ENCODE data around the gene ULK1. TPM values are rescaled to one million over a fixed set of nuclear protein-coding genes. Genes with fewer than 3 reads are reported as not detected.

Gene ULK1
- total and polyA plus RNA-seq, 2 of the 13 experiments (the other 11 are each of a cell fraction or from before 2014, with no cell fraction given): 2.8 to 10.1 TPM

DNA sequence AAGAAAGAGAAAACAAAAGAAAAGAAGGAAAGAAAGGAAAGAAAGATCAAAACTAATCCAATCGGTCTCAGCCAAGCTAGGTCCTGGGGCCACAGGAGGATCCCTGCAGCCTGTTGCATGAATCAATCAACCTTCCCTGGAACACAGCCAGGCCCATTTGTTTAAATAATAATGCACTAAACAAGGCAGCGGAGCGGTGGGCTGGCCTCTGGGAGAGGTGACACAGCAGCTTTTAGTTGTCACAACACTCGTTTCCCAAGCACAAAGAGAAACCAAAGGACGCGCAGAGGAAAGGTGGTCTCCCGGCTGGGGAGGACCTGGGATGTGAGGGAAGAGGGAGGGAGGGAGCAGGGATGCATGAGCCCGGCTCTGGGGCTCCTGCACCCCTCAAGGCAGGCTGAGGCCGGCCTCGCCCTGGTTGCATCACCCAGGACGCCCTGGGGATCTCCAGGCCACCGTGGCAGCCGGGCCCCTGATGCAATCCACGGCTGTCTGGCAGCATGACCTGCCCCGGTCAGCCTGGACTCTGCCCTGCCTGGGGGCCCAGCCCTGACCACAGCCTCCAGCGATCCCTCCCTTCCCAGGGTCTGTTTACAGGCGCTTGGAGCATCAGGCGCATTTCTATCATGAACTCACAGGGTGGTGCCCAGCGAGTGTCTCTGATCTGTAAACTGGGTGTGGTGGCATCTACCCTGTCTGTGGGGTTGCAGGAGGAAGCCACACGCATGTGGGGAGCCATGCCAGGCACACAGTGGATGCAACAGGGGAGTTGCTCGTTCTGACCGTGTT lies 33.8 kb upstream of the ULK1 start (continued):
- TF ChIP-seq, protein P1, sequence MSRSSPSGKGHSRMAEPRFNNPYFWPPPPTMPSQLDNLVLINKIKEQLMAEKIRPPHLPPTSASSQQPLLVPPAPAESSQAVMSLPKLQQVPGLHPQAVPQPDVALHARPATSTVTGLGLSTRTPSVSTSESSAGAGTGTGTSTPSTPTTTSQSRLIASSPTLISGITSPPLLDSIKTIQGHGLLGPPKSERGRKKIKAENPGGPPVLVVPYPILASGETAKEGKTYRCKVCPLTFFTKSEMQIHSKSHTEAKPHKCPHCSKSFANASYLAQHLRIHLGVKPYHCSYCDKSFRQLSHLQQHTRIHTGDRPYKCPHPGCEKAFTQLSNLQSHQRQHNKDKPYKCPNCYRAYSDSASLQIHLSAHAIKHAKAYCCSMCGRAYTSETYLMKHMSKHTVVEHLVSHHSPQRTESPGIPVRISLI (CRISPR knock-in tag; IDR thresholded peaks at IDR 0.05; ENCODE audit: borderline replicate concordance): peak; percentile 84; the same call in 1 of the 2 replicates
- TF ChIP-seq KDM3A (CRISPR knock-in tag; IDR thresholded peaks at IDR 0.05; ENCODE audit: low read depth) (peak; percentile 99), ZMYM3 (CRISPR knock-in tag; IDR thresholded peaks at IDR 0.05) (peak; percentile 98), ZFP1 (CRISPR knock-in tag; IDR thresholded peaks at IDR 0.05) (peak; percentile 97), ZNF124 (CRISPR knock-in tag; IDR thresholded peaks at IDR 0.05) (peak; percentile 86; the same call in 1 of the 2 replicates), CEBPB (IDR thresholded peaks at IDR 0.05; ENCODE audit: borderline replicate concordance, low read depth, low read length) (peak; percentile 100), KDM4B (CRISPR knock-in tag; IDR thresholded peaks at IDR 0.05) (peak; percentile 99), MEIS1 (CRISPR knock-in tag; IDR thresholded peaks at IDR 0.05; ENCODE audit: borderline replicate concordance) (peak; percentile 95), CHD4 (IDR thresholded peaks at IDR 0.05; ENCODE audit: borderline replicate concordance, low read length) (no peak), ADNP (CRISPR knock-in tag; IDR thresholded peaks at IDR 0.05) (no peak; the same call in 1 of the 2 replicates), ZNF224 (CRISPR knock-in tag; IDR thresholded peaks at IDR 0.05) (no peak), DR1 (CRISPR knock-in tag; IDR thresholded peaks at IDR 0.05) (no peak), FOXK2 (IDR thresholded peaks at IDR 0.05) (peak; percentile 4; the same call in 1 of the 2 replicates)
- TF ChIP-seq, protein P2, sequence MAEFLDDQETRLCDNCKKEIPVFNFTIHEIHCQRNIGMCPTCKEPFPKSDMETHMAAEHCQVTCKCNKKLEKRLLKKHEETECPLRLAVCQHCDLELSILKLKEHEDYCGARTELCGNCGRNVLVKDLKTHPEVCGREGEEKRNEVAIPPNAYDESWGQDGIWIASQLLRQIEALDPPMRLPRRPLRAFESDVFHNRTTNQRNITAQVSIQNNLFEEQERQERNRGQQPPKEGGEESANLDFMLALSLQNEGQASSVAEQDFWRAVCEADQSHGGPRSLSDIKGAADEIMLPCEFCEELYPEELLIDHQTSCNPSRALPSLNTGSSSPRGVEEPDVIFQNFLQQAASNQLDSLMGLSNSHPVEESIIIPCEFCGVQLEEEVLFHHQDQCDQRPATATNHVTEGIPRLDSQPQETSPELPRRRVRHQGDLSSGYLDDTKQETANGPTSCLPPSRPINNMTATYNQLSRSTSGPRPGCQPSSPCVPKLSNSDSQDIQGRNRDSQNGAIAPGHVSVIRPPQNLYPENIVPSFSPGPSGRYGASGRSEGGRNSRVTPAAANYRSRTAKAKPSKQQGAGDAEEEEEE (CRISPR knock-in tag; IDR thresholded peaks at IDR 0.05; ENCODE audit: borderline replicate concordance): no peak
- TF ChIP-seq, protein P3, sequence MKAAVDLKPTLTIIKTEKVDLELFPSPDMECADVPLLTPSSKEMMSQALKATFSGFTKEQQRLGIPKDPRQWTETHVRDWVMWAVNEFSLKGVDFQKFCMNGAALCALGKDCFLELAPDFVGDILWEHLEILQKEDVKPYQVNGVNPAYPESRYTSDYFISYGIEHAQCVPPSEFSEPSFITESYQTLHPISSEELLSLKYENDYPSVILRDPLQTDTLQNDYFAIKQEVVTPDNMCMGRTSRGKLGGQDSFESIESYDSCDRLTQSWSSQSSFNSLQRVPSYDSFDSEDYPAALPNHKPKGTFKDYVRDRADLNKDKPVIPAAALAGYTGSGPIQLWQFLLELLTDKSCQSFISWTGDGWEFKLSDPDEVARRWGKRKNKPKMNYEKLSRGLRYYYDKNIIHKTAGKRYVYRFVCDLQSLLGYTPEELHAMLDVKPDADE (CRISPR knock-in tag; IDR thresholded peaks at IDR 0.05): no peak
- TF ChIP-seq, protein P4, sequence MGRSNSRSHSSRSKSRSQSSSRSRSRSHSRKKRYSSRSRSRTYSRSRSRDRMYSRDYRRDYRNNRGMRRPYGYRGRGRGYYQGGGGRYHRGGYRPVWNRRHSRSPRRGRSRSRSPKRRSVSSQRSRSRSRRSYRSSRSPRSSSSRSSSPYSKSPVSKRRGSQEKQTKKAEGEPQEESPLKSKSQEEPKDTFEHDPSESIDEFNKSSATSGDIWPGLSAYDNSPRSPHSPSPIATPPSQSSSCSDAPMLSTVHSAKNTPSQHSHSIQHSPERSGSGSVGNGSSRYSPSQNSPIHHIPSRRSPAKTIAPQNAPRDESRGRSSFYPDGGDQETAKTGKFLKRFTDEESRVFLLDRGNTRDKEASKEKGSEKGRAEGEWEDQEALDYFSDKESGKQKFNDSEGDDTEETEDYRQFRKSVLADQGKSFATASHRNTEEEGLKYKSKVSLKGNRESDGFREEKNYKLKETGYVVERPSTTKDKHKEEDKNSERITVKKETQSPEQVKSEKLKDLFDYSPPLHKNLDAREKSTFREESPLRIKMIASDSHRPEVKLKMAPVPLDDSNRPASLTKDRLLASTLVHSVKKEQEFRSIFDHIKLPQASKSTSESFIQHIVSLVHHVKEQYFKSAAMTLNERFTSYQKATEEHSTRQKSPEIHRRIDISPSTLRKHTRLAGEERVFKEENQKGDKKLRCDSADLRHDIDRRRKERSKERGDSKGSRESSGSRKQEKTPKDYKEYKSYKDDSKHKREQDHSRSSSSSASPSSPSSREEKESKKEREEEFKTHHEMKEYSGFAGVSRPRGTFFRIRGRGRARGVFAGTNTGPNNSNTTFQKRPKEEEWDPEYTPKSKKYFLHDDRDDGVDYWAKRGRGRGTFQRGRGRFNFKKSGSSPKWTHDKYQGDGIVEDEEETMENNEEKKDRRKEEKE (IDR thresholded peaks at IDR 0.05): no peak
- TF ChIP-seq, protein P5, sequence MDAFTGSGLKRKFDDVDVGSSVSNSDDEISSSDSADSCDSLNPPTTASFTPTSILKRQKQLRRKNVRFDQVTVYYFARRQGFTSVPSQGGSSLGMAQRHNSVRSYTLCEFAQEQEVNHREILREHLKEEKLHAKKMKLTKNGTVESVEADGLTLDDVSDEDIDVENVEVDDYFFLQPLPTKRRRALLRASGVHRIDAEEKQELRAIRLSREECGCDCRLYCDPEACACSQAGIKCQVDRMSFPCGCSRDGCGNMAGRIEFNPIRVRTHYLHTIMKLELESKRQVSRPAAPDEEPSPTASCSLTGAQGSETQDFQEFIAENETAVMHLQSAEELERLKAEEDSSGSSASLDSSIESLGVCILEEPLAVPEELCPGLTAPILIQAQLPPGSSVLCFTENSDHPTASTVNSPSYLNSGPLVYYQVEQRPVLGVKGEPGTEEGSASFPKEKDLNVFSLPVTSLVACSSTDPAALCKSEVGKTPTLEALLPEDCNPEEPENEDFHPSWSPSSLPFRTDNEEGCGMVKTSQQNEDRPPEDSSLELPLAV (CRISPR knock-in tag; conservative IDR thresholded peaks at IDR 0.05; ENCODE audit: low read depth): no peak
- TF ChIP-seq, protein P6, sequence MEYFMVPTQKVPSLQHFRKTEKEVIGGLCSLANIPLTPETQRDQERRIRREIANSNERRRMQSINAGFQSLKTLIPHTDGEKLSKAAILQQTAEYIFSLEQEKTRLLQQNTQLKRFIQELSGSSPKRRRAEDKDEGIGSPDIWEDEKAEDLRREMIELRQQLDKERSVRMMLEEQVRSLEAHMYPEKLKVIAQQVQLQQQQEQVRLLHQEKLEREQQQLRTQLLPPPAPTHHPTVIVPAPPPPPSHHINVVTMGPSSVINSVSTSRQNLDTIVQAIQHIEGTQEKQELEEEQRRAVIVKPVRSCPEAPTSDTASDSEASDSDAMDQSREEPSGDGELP (IDR thresholded peaks at IDR 0.05; ENCODE audit: borderline replicate concordance, low read depth): peak; percentile 90

Data from HepG2 (cell line).